ENCODE measurements around the gene SSBP3. TPM values are rescaled to one million over a fixed set of nuclear protein-coding genes. Genes with fewer than 3 reads are reported as not detected.
"Not testable (repeated sequence)": the region's sequence is repeated elsewhere in the genome, so short reads cannot be mapped to it uniquely, and the experiment has no call there.

SSBP3 gene
- total RNA-seq, 2 experiments from 2014 or later, result 62.2 to 63.2 TPM

DNA sequence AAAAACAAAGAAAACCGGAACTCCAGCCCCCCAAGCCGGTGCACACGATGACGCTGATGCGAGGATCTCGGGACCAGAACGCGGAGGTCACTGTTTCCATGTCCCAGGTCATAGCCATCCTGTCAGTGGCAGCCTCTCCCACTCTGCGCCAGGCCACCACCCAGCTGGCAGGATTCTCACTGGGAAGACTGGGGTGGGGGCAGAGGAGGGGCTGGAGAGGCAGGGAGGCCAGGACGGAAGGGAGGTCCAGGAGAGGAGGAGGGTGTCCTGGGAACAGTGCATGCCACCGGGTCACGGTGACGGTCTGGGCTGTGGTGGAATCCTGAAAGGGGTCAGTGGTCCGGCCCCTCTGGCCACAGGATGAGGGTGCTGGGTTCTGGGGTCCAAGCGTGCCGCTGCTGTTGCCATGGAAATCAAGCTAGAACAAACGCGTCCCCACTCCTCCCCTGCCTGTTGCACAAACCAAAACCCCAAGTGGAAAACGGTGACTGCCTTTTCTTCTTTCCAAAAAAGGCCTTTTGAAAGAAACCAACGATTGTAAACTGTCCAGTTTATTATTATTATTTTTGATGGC, 180.1 kb downstream of the SSBP3 start:
- ChIA-PET CTCF (no interaction called here), POLR2A (no interaction called here)

DNA sequence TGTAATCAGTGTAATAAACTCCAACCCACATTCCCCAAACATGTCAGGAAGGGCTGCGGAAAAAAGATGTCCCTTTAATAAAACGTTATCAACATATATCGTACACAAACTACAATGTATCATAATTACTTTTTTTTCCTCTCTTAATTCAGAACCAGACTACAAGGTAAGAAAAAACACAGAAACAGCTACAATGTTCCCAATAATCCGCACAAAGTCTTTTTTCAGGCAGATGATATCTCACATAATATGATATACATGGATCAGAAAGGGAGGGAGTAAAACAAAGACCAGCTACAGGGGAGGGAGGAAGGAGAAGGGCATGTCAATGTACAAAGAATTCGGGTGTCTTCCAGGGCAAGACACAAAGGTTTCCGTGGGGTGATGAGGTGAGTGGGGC, 180.8 kb downstream of the SSBP3 start:
- ChIA-PET CTCF (no interaction called here), POLR2A (no interaction called here)

DNA sequence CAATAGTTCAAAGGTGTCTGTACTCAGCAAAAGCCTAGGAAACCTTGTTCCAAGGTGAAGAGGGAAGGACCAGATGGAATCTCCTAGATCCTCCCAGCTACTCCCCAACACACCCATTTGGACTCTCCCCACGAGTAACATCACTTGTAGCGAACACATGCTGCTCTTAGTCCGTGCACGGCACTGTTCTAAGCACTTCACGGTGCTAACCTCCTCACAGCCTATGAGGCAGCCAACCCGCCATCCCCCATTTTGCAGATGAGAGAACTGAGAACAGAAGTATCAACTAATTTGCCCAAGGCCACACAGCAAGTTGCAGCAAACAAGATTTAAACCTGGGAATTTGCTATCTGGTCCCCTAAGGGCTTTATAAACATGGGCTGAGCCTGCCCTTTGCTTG, 182.0 kb downstream of the SSBP3 start:
- ChIA-PET CTCF (no interaction called here), POLR2A (no interaction called here)

DNA sequence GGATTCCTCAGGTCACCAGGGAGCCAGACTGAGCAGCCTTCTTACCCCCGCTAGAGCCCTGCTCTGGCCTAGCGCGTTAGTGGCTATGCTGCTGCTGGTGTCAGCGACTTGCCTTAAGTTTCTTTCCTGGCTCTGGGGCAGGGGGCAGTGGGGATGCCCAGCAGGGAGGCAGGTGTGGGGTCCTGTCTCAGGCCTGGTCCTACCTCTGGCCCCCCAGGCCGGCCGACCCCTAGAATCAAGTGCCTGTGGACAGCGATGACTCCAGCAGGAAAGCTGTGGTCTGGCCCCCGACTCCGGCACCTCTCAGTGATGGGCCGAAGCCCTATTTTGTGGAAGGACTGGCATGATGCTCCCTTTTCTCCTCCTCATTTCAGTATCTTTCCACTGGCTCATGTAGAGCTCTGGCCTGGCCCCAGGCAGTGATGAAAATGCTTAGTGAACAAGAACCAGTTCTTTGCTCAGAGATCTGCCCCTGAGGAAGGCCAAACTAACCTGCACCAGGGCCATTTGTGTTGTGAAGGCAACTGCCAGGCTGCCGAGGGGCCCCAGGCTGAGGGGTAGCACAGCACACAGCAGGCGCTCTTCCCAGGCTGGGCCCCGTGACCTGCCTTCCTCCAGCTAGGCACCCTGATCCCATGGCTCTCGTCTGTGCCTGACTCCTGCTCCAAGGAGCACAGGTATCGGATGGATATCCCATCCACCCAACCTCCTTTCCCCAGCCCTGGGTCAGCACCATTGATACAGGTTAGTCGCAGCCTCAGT, 182.6 kb downstream of the SSBP3 start:
- POLR2A ChIA-PET, result no interaction called here
- CTCF ChIA-PET, result no interaction called here

DNA sequence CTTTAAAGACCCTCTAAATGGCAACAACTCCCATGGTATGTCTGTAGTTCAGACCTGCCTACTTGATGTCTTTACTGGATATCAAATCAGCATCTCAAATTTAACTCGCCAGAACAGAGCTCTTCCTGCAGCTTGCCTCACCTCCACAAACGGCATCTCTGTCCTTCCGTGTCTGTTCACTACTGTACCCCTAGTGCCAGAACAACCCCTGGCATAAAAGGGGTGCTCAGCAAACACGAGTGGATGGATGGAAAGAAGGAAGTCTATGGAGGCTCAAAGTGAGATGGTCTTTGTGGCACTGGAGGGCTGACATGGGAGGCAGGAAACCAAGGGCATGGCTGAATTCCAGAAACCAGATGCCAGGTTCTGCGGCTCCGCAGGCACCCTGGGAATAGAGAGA, 183.5 kb downstream of the SSBP3 start:
- CTCF ChIA-PET, result no interaction called here
- POLR2A ChIA-PET, result no interaction called here

DNA sequence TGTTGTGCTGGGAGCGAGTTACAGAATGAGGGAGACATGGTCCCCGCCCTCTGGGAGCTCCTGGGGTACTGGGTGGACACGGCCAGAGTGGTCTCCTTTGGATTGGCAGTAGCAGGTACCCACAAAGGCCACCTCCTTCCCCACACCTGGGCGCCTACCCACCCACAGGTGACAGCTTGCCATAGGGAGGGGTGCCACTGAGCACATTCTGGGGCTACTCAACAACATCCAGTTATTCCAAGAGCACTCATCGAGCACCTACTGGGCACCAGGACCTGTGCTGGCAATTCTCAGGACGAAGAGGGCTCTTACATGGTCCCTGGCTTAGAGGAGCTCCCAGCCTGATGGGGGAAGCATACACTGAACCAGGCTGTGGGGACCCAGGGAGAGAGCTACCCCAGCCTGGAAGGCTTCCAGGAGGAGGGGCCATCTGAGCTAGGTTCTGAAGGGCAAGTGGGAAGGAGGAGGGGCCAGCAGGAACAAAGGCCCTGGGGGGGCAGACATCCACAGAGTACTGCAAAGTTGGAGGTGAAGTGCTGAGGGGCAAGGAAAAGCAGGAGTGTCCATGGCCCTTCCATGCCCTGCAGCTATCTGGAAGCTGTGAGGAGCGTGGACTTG, 184.2 kb downstream of the SSBP3 start:
- ChIA-PET CTCF (no interaction called here), POLR2A (no interaction called here)

DNA sequence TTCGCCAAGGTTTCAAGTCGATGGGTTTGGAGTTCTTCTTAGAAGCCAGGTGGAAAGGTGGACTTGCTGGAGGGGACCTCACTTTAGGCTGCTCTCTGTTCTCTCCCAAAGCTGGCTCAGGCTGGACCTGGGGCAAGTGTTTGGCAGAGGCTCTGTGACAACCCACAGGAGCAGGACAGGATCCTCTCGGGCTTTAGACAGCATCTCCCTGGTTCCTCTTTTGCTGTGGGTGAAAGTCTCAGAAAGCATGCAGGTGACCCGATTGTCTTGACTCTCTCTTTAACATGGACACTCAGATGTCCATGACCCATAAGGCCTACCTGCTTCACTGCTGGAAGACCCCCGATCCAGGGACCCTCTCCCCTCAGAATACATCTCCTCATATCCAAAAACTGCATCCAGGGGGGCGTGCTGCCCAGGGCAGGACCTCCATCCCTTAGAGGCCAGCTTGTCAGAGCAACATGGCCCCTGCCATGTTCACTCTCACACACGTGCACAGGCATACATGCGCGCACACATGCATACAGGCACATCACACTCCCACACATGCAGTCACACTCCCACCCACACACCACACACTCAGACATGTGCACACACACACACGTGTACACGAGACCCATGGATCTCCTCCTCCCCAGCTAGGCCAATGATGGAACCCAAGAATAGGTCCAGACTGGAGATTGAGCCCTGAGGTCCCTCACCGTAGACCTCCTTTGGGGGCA, 184.9 kb downstream of the SSBP3 start:
- POLR2A ChIA-PET, result no interaction called here

DNA sequence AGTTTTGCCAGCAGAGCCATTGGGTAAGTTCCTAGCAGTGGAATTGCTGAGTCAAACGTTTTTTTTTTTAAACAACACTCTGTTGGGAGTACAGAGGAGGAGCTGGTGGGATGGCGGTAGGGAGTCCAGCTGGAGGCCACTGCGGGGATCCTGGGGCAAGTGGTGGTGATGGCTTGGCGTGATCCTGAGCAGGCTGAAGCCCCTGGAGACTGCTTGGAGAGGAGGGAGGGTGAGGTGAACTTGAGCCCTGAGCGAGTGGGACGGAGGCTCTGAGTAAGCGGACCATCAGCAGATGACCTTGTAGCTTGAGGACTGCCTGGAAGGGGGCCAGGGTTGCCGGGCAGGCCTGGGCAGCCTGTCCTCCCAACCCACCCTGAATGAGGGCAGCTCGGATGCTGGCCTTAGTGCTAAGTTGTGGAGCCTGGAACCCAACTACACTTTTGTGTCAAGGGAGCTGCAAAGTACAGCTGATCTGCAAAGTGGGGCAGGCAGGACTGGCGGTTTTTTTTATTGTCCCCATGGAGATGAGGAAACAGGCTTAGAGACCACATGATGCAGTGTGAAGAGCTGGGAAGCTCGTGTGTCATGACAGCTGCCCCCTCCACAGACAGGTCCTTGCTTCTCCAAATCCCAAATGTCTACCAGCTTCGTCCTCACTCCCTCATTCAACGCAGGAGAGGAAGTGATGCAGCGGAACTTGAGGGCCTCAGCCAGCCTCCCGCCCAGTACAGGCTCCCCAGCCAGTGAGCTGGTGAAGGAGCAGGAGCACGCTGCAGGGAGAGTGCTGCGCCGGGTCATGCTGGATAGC, 186.0 kb downstream of the SSBP3 start:
- POLR2A ChIA-PET, result no interaction called here

More for the DNA sequence above, 184.9 kb downstream of the SSBP3 start:
- CTCF ChIA-PET, result no interaction called here

DNA sequence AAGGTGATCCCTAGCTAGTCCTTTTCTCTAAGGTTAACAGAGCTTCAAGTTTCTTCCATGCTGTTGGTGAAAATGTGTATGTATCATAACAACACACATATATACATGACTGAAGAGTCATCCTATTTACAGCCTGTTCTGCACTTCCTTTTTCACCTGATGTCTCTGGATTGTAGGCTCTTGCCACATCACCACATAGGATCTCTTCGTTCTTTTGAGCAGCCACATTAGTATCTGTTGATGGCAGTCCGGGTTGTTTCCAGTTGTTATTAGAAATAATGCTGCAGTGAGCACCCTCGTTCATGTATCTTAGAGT, 186.5 kb downstream of the SSBP3 start:
- ChIA-PET CTCF (no interaction called here), POLR2A (no interaction called here)

More for the DNA sequence above, 186.0 kb downstream of the SSBP3 start:
- CTCF ChIA-PET, result no interaction called here

DNA sequence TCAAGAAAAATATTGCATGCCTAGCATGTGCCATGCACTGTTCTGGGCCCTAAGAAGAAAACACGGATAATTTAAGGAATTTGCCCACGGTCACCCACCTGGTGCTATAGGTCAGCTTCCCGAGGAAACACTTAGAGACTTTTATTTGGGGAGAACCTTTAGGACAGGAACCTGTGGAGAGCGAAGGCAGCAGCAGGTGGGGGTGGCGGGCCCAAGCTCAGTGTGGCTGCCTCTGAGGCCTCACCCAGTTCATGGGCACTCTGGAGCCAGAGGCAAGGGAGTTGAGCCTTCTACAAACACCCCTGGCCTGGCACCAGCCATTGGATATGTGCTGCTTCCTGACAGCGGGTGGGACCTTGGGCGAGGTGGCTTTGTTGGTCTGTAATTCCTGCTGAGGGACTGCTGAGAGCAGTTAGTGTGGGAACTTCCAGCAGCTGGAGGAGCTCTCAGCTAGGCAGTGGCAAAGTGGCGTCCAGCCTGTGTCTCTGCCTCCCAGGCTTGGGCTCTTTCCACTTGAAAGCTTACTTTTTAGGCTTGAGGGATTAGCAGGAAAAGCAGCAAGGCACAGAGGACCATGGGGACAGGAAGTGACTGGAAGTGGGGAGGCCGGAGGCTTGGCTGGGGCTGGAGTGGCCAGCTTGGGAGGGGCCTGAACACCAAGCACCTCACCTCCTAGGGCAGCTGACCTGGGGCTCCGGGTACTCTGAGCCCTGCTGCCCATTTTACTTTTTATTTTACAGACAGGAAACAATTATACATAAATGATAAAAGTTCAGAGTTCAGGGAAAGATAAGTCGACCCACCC, 187.1 kb downstream of the SSBP3 start:
- CTCF ChIA-PET, result no interaction called here
- POLR2A ChIA-PET, result no interaction called here

DNA sequence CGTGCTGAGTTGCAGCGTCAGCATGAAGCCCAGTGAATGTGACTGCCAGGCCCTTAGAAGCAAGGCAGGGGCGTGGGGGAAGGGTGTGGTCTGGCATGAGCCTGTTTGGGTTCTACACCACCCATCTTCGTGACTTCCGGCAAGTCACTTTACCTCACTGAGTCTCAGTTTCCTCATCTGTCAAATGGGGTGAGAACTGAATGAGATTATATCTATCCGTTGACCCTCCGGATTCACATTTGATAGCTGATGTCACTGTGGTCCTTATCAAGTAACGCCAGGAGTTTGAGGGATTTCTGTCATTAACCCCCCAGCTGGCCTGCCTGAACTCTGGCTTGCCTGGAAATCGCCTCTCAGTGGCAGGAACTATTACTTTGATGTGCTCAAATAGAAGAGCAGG, 190.7 kb downstream of the SSBP3 start:
- ChIA-PET POLR2A (no interaction called here), CTCF (no interaction called here)

DNA sequence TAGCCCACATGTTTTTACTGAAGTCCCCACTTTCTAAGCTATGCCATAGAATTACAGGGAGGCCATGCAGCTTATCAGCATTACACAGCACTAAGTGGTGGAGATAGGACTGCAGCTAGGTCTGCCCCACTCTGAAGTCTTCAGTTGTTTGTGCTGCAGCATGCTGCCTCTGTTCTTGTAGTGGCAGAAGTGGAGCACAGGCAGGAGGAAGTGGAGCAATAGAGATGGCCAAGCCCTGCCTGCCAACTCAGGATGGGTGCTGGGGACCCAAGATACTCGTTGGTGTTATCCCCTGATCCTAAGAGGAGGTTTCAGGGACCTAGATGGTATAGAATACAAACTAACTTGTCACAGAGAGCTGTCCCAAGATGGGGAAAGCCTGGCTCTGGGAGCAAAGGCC, 193.3 kb downstream of the SSBP3 start:
- POLR2A ChIA-PET, result interaction anchor here (1.1 kb wide), 1 partner anchor 17 kb away, joined by 4 read pairs; no protein-coding TSS in a partner anchor
- CTCF ChIA-PET, result no interaction called here

DNA sequence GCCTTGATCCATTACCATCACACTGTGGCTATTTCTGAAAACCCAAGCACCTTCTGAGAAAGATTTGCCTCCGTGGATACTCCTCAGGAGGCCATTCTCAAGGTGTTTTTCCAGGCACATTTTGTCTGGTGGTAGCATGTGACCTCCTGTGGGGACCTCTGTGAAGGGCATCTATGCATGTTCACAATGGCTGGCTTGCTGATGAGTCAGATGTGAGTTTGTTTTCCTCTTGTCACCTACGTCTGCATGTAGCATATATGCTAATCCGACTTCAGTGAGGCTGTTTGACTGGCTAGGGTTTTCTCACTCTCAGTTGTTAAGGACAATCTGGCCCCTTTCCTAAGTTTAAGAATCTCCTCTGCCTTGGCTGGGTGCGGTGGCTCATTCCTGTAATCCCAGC, 198.3 kb downstream of the SSBP3 start:
- POLR2A ChIA-PET, result interaction anchor here (0.6 kb wide), 1 partner anchor 284 kb away, joined by 7 read pairs; no protein-coding TSS in a partner anchor
- CTCF ChIA-PET, result not testable (repeated sequence)

DNA sequence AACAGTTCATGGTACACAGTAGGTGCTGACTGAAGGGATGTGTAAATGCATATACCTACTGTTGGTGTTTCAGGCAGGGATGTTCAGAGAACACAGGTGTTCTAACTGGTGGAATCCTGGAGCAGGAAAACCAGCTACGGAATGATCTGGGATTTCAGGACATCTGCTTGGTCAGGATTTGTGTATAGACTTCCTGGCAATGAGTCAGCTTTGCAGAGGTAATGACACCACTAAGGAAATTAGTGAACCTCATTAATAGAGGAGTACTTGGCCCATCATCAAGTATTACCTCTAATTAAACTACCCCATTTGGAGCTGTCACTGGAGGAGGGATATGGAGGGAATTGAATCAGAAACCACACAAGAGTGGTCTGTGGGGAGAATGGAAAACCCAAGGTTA, 198.9 kb downstream of the SSBP3 start:
- ChIA-PET POLR2A (no interaction called here), CTCF (no interaction called here)

DNA sequence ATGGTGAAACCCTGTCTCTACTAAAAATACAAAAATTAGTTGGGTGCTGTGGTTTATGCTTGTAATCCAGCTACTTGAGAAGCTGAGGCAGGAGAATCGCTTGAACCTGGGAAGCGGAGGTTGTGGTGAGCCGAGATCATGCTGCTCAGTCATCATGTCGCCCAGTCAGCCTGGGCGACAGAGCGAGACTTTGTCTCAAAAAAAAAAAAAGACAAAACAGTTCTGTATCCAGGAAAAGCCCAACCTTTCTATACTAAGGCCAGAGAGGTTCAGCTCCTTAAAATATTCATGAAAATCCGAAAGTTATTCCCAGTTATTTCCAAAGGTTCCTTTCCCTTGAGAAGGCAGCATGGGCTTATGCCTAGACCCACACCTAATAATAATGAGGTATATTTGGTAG, 202.0 kb downstream of the SSBP3 start:
- ChIA-PET POLR2A (no interaction called here), CTCF (no interaction called here)

DNA sequence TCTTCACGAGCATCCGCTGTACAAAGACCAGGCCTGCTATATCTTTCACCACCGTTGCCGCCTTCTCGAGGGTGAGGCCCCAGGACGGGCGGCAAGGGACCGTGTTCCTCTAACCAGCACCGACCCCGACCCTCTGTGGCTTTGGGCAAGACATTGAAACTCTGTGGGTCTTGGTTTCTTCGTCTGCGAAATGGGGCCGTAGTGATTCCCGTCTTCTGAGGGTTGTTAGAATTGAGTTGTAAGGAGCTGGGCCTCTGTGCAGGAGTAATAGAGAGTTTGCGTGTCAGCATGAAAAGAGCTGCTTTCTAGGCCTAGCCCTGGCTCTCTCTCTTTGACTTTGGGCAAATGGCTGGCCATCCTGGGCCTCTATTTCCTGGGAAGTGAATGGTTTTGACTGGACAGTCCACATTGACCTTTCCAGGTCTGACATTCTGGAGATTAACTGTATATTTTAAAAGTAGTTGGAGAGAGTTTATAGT, 205.6 kb downstream of the SSBP3 start:
- CTCF ChIA-PET, result interaction anchor here (1.4 to 2.0 kb wide), 2 partner anchors 19 to 289 kb away, joined by 5 to 6 read pairs; no protein-coding TSS in a partner anchor
- POLR2A ChIA-PET, result interaction anchor here (0.7 kb wide), 1 partner anchor 264 kb away, joined by 3 read pairs; no protein-coding TSS in a partner anchor

DNA sequence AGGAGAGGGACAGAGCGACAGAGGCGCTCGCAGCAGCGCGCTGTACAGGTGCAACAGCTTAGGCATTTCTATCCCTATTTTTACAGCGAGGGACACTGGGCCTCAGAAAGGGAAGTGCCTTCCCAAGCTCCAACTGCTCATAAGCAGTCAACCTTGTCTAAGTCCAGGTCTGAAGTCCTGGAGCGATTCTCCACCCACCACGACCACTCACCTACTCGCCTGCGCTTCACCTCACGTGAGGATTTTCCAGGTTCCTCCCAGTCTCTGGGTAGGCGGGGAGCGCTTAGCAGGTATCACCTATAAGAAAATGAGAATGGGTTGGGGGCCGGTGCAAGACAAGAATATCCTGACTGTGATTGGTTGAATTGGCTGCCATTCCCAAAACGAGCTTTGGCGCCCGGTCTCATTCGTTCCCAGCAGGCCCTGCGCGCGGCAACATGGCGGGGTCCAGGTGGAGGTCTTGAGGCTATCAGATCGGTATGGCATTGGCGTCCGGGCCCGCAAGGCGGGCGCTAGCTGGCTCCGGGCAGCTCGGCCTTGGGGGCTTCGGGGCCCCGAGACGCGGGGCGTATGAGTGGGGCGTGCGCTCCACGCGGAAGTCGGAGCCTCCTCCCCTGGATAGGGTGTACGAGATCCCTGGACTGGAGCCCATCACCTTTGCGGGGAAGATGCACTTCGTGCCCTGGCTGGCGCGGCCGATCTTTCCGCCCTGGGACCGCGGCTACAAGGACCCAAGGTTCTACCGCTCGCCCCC, 206.3 kb downstream of the SSBP3 start, which contains the start of the genes CYB5RL and MRPL37:
TSS of gene CYB5RL (minus strand) at position 266 of the 754 bp plus-strand sequence. CDS start 4,414 bp downstream, outside the sequence.
TSS of gene MRPL37 (plus strand) at position 403 of the 754 bp plus-strand sequence. CDS start at position 480, 77 bp downstream.
- POLR2A ChIA-PET, result interaction anchor here (1.1 kb wide), 1 partner anchor 85 kb away, joined by 6 read pairs; no protein-coding TSS in a partner anchor
- CTCF ChIA-PET, result interaction anchor here (1.3 to 2.0 kb wide), 3 partner anchors 14 to 290 kb away, joined by 3 to 6 read pairs (median 5); no protein-coding TSS in a partner anchor
